Lower leg skin (tissue), 4 donors: Measurements from ENCODE around the gene CMYA5. TPM values are rescaled to one million over a fixed set of nuclear protein-coding genes. Genes with fewer than 3 reads are reported as not detected.

Experiments used
- DNase-seq, 2 donors: peaks; one replicate each; pipeline ENCODE4 v3.0.0-alpha.2; 2019; ENCODE audit warnings: low spot score in 2 of 2
- H3K4me3 ChIP-seq: fragments of 200-600 bp; sonication (generic); 2 replicates; pipeline ENCODE4 v1.5.1; 2017; ENCODE audit warnings: mild to moderate bottlenecking, low read depth; ENCODE audit not compliant: poor library complexity, severe bottlenecking
- CTCF ChIP-seq, 3 donors: fragments of 450-650 bp; IDR thresholded peaks; one replicate each; pipeline ENCODE4 v1.5.1; 2016; ENCODE audit warnings: antibody characterized with exemption in 3 of 3, mild to moderate bottlenecking in 3 of 3, moderate library complexity in 2 of 3
- POLR2A ChIP-seq, 2 donors: fragments of 450-650 bp; IDR thresholded peaks; one replicate each; pipeline ENCODE4 v1.6.1; 2016 to 2017; ENCODE audit warnings: antibody characterized with exemption in 2 of 2, mild to moderate bottlenecking in 1 of 2, moderate library complexity in 1 of 2
- WGBS, 2 donors: methylation state at CpG; one replicate each; pipeline ENCODE4 v1.1.5; 2018; 5-methylcytosine and 5-hydroxymethylcytosine counted together
- intact Hi-C: fragments of 100-400 bp; cut with DNase I; formaldehyde crosslinking; loops from one replicate; pipeline ENCODE4 v1.15.0; 2023; ENCODE audit warnings: low total_unique reads
- total RNA-seq, 4 donors: library from RNA; depleted of rRNA; stranded (reverse); fragments of >200 nt; gene quantifications; one replicate each; pipeline ENCODE4 v1.1.0, GENCODE V29; 2016

Gene CMYA5
- total RNA-seq = 10 to 100 TPM in 1 of 4 donors, 1 to 10 TPM in 3; 5.7 to 16.4 (median 7.4) TPM

GRCh38 chr5:79689541-79690466 lies at the start of gene CMYA5:
CMYA5 (plus strand) TSS chr5:79689836; CDS start chr5:79689908, 72 bp downstream.
- TF ChIP-seq CTCF (IDR thresholded peaks at IDR 0.05) = no peak
- no peak for TF ChIP-seq POLR2A (IDR thresholded peaks at IDR 0.05)
- intact Hi-C loops = no loop called here
- 10 to 23% methylated on average over 69 of the region's 74 CpGs for WGBS, 2 donors
- DNase-seq = peak; percentile 62 to 85
- no peak within 1 kb of the TSS for H3K4me3 ChIP-seq

GRCh38 chr5:79640571-79641055 lies 49.0 kb upstream of the CMYA5 start:
- DNase-seq = no peak
- intact Hi-C loops = no loop called here
- TF ChIP-seq CTCF (IDR thresholded peaks at IDR 0.05) = no peak
- no peak for TF ChIP-seq POLR2A (IDR thresholded peaks at IDR 0.05)
- 80 to 81% methylated on average over 4 of the region's 4 CpGs for WGBS, 2 donors
- H3K4me3 ChIP-seq = no peak overlapping the region

DNA sequence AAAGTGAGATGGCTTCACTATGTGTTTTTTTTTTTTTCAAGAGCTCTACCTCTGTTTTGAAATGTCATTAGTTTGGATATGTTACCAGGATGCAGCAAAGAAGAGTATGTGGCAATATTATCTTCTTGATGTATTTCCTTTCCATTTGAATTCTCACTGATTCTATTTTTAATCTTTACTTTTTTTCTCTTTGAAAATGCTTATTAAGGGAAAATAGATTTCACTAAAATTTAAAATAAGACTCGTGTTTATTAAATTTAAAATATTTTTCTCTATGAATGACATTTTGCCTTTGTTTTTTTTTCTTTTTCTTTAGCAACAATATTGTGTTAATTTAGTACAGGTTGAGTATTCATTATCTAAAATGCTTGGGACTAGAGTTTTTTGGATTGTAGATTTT lies 48.2 kb upstream of the CMYA5 start:
- 92 to 93% methylated on average over 1 of the region's 1 CpG for WGBS, 2 donors
- TF ChIP-seq POLR2A (IDR thresholded peaks at IDR 0.05) (no peak), CTCF (IDR thresholded peaks at IDR 0.05) (no peak)
- intact Hi-C loops = no loop called here
- H3K4me3 ChIP-seq = no peak overlapping the region
- no peak for DNase-seq

- 80% methylated on average over 1 of the region's 1 CpG for WGBS, 2 donors
- no peak for DNase-seq
- no peak overlapping the region for H3K4me3 ChIP-seq
- intact Hi-C loops = no loop called here
- TF ChIP-seq CTCF (IDR thresholded peaks at IDR 0.05) (no peak), POLR2A (IDR thresholded peaks at IDR 0.05) (no peak)
Measured at GRCh38 chr5:79642210-79642609, 47.4 kb upstream of the CMYA5 start.

- no peak overlapping the region for H3K4me3 ChIP-seq
- 94 to 97% methylated on average over 6 of the region's 6 CpGs for WGBS, 2 donors
- no peak for TF ChIP-seq CTCF (IDR thresholded peaks at IDR 0.05)
- no peak for TF ChIP-seq POLR2A (IDR thresholded peaks at IDR 0.05)
- DNase-seq = no peak
- intact Hi-C loops = no loop called here
Measured at GRCh38 chr5:79653843-79654242, 35.8 kb upstream of the CMYA5 start.
